K562 (cell line): ENCODE measurements around the gene CCDC71L. TPM values are rescaled to one million over a fixed set of nuclear protein-coding genes. Genes with fewer than 3 reads are reported as not detected.
"Not testable (repeated sequence)": the region's sequence is repeated elsewhere in the genome, so short reads cannot be mapped to it uniquely, and the experiment has no call there.

Experiments used
- ATAC-seq: fragments of 200-7000 bp; cut with Tn5 transposase; 3 replicates; pipeline ENCODE4 v1.9.1; 2020; ENCODE audit warnings: moderate library complexity
- BruUV-seq: library from RNA; stranded (reverse); fragments of 400-500 nt; replicated peaks from 2 replicates; lab custom pipeline; 2021; lab: Mats Ljungman, UMichigan
- CTCF ChIA-PET: fragments of 300-600 bp; formaldehyde crosslinking; extraction: SDS; loops from one replicate; lab custom pipeline; 2021; ENCODE audit warnings: low intra/inter-chr PET ratio; lab: Yijun Ruan, JAX
- POLR2A ChIA-PET: fragments of 300-600, 350-650 bp; sonication (Branson Sonifier 250); formaldehyde crosslinking; extraction: SDS; loops from one replicate; lab custom pipeline; 2021; ENCODE audit warnings: antibody characterized with exemption, inconsistent platforms; lab: Yijun Ruan, JAX
- DNase-seq, 4 experiments: peaks; one replicate each; pipeline versions ENCODE4 v3.0.0 to v3.0.0-alpha.2; 2011 to 2018; ENCODE audit warnings: low spot score in 3 of 4, mixed read lengths in 3 of 4; ENCODE audit errors: extremely low read depth in 1 of 4
- FAIRE-seq: peaks from 2 replicates; lab custom pipeline; 2011; peaks lifted over from hg19 to GRCh38; lab: Jason Lieb, UNC
- H2AFZ ChIP-seq: 2 replicates; pipeline ENCODE4 v1.6.0; 2011; ENCODE audit warnings: low read depth, low read length, control low read depth, inconsistent platforms
- H3K27ac ChIP-seq: fragments of 200-600 bp; 3 replicates; pipeline ENCODE4 v1.8.0; 2011; ENCODE audit warnings: low read depth, mild to moderate bottlenecking, control low read depth, inconsistent platforms, low read length, moderate library complexity, mixed read lengths; ENCODE audit errors: extremely low read depth
- H3K27me3 ChIP-seq, 2 experiments: fragments of 300-600 bp in 1 of 2; 2 replicates in 1 of 2; 3 replicates in 1 of 2; pipeline versions ENCODE4 v1.6.0 to v1.8.0; 2011; ENCODE audit warnings: inconsistent platforms in 2 of 2, low read length in 2 of 2, mild to moderate bottlenecking in 1 of 2, mixed read lengths in 1 of 2, moderate library complexity in 1 of 2; ENCODE audit not compliant: control insufficient read depth in 2 of 2, insufficient read depth in 2 of 2
- H3K36me3 ChIP-seq: fragments of 300-600 bp; 3 replicates; pipeline ENCODE4 v1.8.0; 2011; ENCODE audit warnings: mild to moderate bottlenecking, low read length, inconsistent platforms; ENCODE audit not compliant: control insufficient read depth, insufficient read depth
- H3K4me1 ChIP-seq, 2 experiments: fragments of 200-600 bp in 1 of 2; replicated peaks in 1 of 2; 2 replicates in 1 of 2; 3 replicates in 1 of 2; pipeline versions ENCODE4 v1.5.1 to v1.8.0; 2011; ENCODE audit warnings: inconsistent platforms in 2 of 2, low read length in 2 of 2, mild to moderate bottlenecking in 1 of 2, mixed read lengths in 1 of 2, moderate library complexity in 1 of 2; ENCODE audit not compliant: control insufficient read depth in 2 of 2, insufficient read depth in 2 of 2
- H3K4me2 ChIP-seq: 2 replicates; pipeline ENCODE4 v1.6.1; 2011; ENCODE audit warnings: low read length, control low read depth, inconsistent platforms, mixed read lengths; ENCODE audit not compliant: insufficient read depth
- H3K4me3 ChIP-seq: fragments of 200-600 bp; sonication (generic), shearing (Covaris generic); 2 replicates; pipeline ENCODE4 v1.5.1; 2016; ENCODE audit warnings: control low read depth, inconsistent platforms
- H3K79me2 ChIP-seq: fragments of 200-600 bp; 3 replicates; pipeline ENCODE4 v1.8.0; 2011; ENCODE audit warnings: low read length, inconsistent platforms; ENCODE audit not compliant: control insufficient read depth, insufficient read depth
- H3K9ac ChIP-seq, 2 experiments: 2 replicates each; pipeline versions ENCODE4 v1.6.0 to v1.6.1; 2011; ENCODE audit warnings: low read depth in 2 of 2, low read length in 2 of 2, control low read depth in 1 of 2, inconsistent platforms in 1 of 2, mild to moderate bottlenecking in 1 of 2, mixed read lengths in 1 of 2; ENCODE audit not compliant: insufficient read depth in 1 of 2
- H3K9me1 ChIP-seq: one replicate; pipeline ENCODE4 v1.6.0; 2011; ENCODE audit warnings: inconsistent platforms, mild to moderate bottlenecking, low read length, moderate library complexity; ENCODE audit not compliant: control insufficient read depth, insufficient read depth
- H3K9me3 ChIP-seq: replicated peaks from 2 replicates; pipeline ENCODE4 v1.5.1; 2011; ENCODE audit warnings: low read depth, low read length, inconsistent platforms; ENCODE audit not compliant: control insufficient read depth, insufficient read depth
- H4K20me1 ChIP-seq: replicated peaks from 2 replicates; pipeline ENCODE4 v1.6.1; 2011; ENCODE audit warnings: low read length, inconsistent platforms, mixed read lengths; ENCODE audit not compliant: control insufficient read depth, insufficient read depth
- ZNF354B ChIP-seq: fragments of 250-450 bp; sonication (Bioruptor Pico); IDR thresholded peaks from 2 replicates; pipeline ENCODE4 v1.4.0; 2020
- ZNF507 ChIP-seq: conservative IDR thresholded peaks from 2 replicates; pipeline ENCODE4 v1.6.1; 2017; ENCODE audit warnings: missing genetic modification characterization, missing compliant biosample characterization
- WGBS: fragments of 100-300 bp; shearing (Covaris generic); methylation state at CpG from one replicate; pipeline ENCODE4 v1.1.6; 2016; ENCODE audit warnings: low coverage, mixed read lengths; ENCODE audit not compliant: insufficient coverage; ENCODE audit errors: missing lambda C conversion rate; 5-methylcytosine and 5-hydroxymethylcytosine counted together
- in situ Hi-C: fragments of 300-500 bp; cut with MboI; formaldehyde crosslinking; loops from 4 replicates; pipeline ENCODE4 v1.15.0; 2018; ENCODE audit warnings: inconsistent platforms, mixed read lengths
- intact Hi-C: fragments of 100-400 bp; cut with micrococcal nuclease; formaldehyde crosslinking; loops from 2 replicates; pipeline ENCODE4 v1.14.2; 2022
- polyA plus RNA-seq, 8 experiments: library from polyadenylated mRNA; depleted of rRNA in 4 of 8; stranded (reverse) in 5 of 8; unstranded in 3 of 8; fragments of >200 nt; fragmentation: Nextera tagmentation in 2 of 8; fragmentation: Illumina TruSeq in 1 of 8; extraction: Ambion mirVana in 2 of 8; extraction: Trizol in 1 of 8; gene quantifications; 2 replicates each; pipeline versions ENCODE4 v1.2.1 to v1.2.3, GENCODE V29; 2011 to 2014; ENCODE audit warnings: inconsistent platforms in 1 of 8, missing spikeins in 1 of 8
- total RNA-seq, 7 experiments: library from RNA; depleted of rRNA in 6 of 7; stranded (reverse); fragments of >200 nt in 6 of 7; fragmentation: Illumina TruSeq in 2 of 7; extraction: Trizol in 2 of 7; gene quantifications; 2 replicates each; pipeline versions ENCODE4 v1.2.1 to v1.2.3, GENCODE V29; 2011 to 2021; ENCODE audit warnings: low replicate concordance in 1 of 7

Gene CCDC71L
- total and polyA plus RNA-seq, 9 of the 15 experiments (the other 6 are each of a cell fraction or from before 2014, with no cell fraction given) = 5.7 to 108 (median 25.4) TPM

DNA sequence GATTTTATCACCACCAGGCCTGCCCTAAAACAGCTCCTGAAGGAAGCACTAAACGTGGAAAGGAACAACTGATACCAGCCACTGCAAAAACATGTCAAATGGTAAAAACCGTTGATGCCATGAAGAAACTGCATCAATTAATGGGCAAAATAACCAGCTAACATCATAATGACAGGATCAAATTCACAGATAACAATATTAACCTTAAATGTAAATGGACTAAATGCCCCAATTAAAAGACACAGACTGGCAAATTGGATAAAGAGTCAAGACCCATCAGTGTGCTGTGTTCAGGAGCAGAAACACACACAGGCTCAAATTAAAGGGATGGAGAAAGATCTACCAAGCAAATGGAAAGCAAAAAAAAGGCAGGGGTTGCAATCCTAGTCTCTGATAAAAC lies 12.7 kb upstream of the CCDC71L start:
- H4K20me1 ChIP-seq, POLR2A ChIA-PET, in situ Hi-C loops, intact Hi-C loops, H3K4me3 ChIP-seq, H3K4me2 ChIP-seq, CTCF ChIA-PET, H3K79me2 ChIP-seq, H3K27ac ChIP-seq, H3K27me3 ChIP-seq, H2AFZ ChIP-seq, FAIRE-seq, H3K9me1 ChIP-seq, BruUV-seq: not testable (repeated sequence)
- peak; percentile 87 for TF ChIP-seq ZNF354B (CRISPR knock-in tag)
- TF ChIP-seq ZNF507 (tag) = peak; percentile 98
- TF ChIP-seq, all 486 proteins: peak for 2; not testable (repeated sequence) for 484
- H3K36me3 ChIP-seq, H3K4me1 ChIP-seq, ATAC-seq, H3K9me3 ChIP-seq, H3K9ac ChIP-seq, DNase-seq: not testable (repeated sequence)
- 30% methylated on average over 2 of the region's 2 CpGs for WGBS

DNA sequence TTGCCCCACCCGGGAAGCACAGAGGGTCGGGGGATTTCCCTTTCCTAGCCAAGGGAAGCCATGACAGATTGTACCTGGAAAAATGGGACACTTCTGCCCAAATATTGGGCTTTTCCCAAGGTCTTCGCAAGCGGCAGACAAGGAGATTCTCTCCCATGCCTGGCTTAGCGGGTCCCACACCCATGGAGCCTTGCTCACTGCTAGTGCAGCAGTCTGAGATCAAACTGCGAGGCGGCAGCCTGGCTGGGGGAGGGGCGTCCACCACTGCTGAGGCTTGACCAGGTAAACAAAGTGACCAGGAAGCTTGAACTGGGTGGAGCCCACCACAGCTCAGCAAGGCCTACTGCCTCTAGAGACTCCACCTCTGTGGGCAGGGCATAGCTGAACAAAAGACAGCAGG lies 11.0 kb upstream of the CCDC71L start:
- FAIRE-seq, DNase-seq, CTCF ChIA-PET, H3K27me3 ChIP-seq, H3K79me2 ChIP-seq, H3K4me2 ChIP-seq, H3K4me3 ChIP-seq, H3K9me1 ChIP-seq, H3K27ac ChIP-seq, ATAC-seq, H3K9me3 ChIP-seq, in situ Hi-C loops, H4K20me1 ChIP-seq, intact Hi-C loops, H3K4me1 ChIP-seq, BruUV-seq, H3K36me3 ChIP-seq: not testable (repeated sequence)
- peak overlapping the region in 1 of 2 experiments; percentile 9; a peak in 1 of 4 replicates for H3K9ac ChIP-seq
- WGBS = 54% methylated on average over 8 of the region's 8 CpGs
- POLR2A ChIA-PET = interaction anchor here (0.7 kb wide), 1 partner anchor 10 kb away, joined by 3 read pairs; no protein-coding TSS in a partner anchor
- H2AFZ ChIP-seq = peak overlapping the region; percentile 60; the same call in 1 of the 2 replicates
